Measurements from ENCODE around the gene HLA-DQB2.

GRCh38 chr6:32763421-32763820 lies at the start of gene HLA-DQB2:
- no peak for TF ChIP-seq CTCF (IDR thresholded peaks at IDR 0.05)
- TF ChIP-seq POLR2A (IDR thresholded peaks at IDR 0.05) = no peak
